Measurements from ENCODE around the gene RSPO3.

DNA sequence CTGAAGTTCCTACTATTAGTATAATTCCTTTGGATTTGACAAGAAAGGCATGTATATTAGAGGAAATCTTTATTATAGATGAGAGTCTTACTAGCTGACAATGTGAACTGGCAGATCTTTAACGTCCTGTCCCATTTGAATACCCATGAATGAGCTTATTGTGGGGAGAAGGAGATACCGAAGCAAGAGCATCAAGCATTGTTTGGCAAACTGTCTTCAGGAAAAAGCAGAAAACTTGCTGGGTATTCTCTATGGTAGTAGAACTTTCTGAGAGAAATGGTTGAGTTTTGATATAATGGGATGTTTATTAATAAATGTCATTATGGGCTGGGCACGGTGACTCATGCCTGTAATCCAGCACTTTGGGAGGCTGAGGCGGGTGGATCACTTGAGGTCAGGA lies 18.3 kb downstream of the RSPO3 start:
- TF ChIP-seq, protein P1, sequence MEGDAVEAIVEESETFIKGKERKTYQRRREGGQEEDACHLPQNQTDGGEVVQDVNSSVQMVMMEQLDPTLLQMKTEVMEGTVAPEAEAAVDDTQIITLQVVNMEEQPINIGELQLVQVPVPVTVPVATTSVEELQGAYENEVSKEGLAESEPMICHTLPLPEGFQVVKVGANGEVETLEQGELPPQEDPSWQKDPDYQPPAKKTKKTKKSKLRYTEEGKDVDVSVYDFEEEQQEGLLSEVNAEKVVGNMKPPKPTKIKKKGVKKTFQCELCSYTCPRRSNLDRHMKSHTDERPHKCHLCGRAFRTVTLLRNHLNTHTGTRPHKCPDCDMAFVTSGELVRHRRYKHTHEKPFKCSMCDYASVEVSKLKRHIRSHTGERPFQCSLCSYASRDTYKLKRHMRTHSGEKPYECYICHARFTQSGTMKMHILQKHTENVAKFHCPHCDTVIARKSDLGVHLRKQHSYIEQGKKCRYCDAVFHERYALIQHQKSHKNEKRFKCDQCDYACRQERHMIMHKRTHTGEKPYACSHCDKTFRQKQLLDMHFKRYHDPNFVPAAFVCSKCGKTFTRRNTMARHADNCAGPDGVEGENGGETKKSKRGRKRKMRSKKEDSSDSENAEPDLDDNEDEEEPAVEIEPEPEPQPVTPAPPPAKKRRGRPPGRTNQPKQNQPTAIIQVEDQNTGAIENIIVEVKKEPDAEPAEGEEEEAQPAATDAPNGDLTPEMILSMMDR (IDR thresholded peaks at IDR 0.05; ENCODE audit: insufficient read depth, low read depth, low read length): no peak
- no peak for TF ChIP-seq EZH2 (IDR thresholded peaks at IDR 0.05; ENCODE audit: insufficient read depth, low read length)
